Liver (tissue), 9 donors: ENCODE data around the gene UGT1A6. TPM values are rescaled to one million over a fixed set of nuclear protein-coding genes. Genes with fewer than 3 reads are reported as not detected.

ENCODE experiments used
- DNase-seq: peaks from one replicate; pipeline ENCODE4 v3.0.0-alpha.2; 2017; ENCODE audit warnings: low spot score
- H3K27ac ChIP-seq, 2 donors: one replicate each; pipeline ENCODE4 v1.7.0; 2013; ENCODE audit warnings: inconsistent platforms in 2 of 2, low read length in 2 of 2, control low read depth in 1 of 2, low read depth in 1 of 2, mild to moderate bottlenecking in 1 of 2
- H3K27me3 ChIP-seq, 4 donors: one replicate each; pipeline versions ENCODE4 v1.6.1 to v1.7.0; 2013; ENCODE audit warnings: low read length in 3 of 4, inconsistent platforms in 1 of 4, mild to moderate bottlenecking in 1 of 4, moderate library complexity in 1 of 4; ENCODE audit not compliant: control insufficient read depth in 4 of 4, insufficient read depth in 4 of 4
- H3K36me3 ChIP-seq, 4 donors: one replicate each; pipeline versions ENCODE4 v1.6.1 to v1.7.0; 2013; ENCODE audit warnings: low read length in 3 of 4, mild to moderate bottlenecking in 3 of 4, low read depth in 1 of 4, moderate library complexity in 1 of 4; ENCODE audit not compliant: control insufficient read depth in 4 of 4, insufficient read depth in 3 of 4
- H3K4me1 ChIP-seq, 4 donors: one replicate each; pipeline versions ENCODE4 v1.6.1 to v1.7.0; 2013; ENCODE audit warnings: low read length in 3 of 4, mild to moderate bottlenecking in 3 of 4, moderate library complexity in 1 of 4; ENCODE audit not compliant: control insufficient read depth in 4 of 4, insufficient read depth in 4 of 4
- H3K4me3 ChIP-seq, 3 donors: one replicate each; pipeline versions ENCODE4 v1.6.1 to v1.7.0; 2013; ENCODE audit warnings: low read length in 3 of 3, control low read depth in 1 of 3, low read depth in 1 of 3, mild to moderate bottlenecking in 1 of 3
- H3K9ac ChIP-seq, 2 donors: one replicate each; pipeline ENCODE4 v1.7.0; 2013; ENCODE audit warnings: low read length in 2 of 2, mild to moderate bottlenecking in 2 of 2, moderate library complexity in 2 of 2, control low read depth in 1 of 2, low read depth in 1 of 2
- H3K9me3 ChIP-seq, 4 donors: one replicate each; pipeline versions ENCODE4 v1.6.1 to v1.7.0; 2013; ENCODE audit warnings: low read length in 3 of 4; ENCODE audit not compliant: control insufficient read depth in 4 of 4
- ATF3 ChIP-seq: IDR thresholded peaks from 2 replicates; pipeline ENCODE4 v1.6.1; 2016; ENCODE audit warnings: antibody characterized with exemption
- CTCF ChIP-seq: fragments of 150-350 bp; IDR thresholded peaks from 2 replicates; pipeline ENCODE4 v1.5.1; 2017; ENCODE audit warnings: improper control_type of control experiment, low read depth, low read length; ENCODE audit not compliant: missing input control
- FOXA1 ChIP-seq: IDR thresholded peaks from 2 replicates; pipeline ENCODE4 v1.6.1; 2016; ENCODE audit warnings: antibody characterized with exemption
- FOXA2 ChIP-seq: IDR thresholded peaks from 2 replicates; pipeline ENCODE4 v1.6.1; 2016; ENCODE audit warnings: antibody characterized with exemption
- GABPA ChIP-seq, 2 donors: IDR thresholded peaks in 1 of 2; conservative IDR thresholded peaks in 1 of 2; 2 replicates each; pipeline ENCODE4 v1.6.1; 2016; ENCODE audit warnings: antibody characterized with exemption in 2 of 2, mild to moderate bottlenecking in 1 of 2, moderate library complexity in 1 of 2
- HNF4A ChIP-seq, 2 donors: conservative IDR thresholded peaks; 2 replicates each; pipeline ENCODE4 v1.6.1; 2016; ENCODE audit warnings: antibody characterized with exemption in 2 of 2, mild to moderate bottlenecking in 2 of 2
- MAX ChIP-seq: IDR thresholded peaks from 2 replicates; pipeline ENCODE4 v1.6.1; 2016; ENCODE audit warnings: antibody characterized with exemption
- RAD21 ChIP-seq, 2 donors: IDR thresholded peaks; 2 replicates each; pipeline ENCODE4 v1.6.1; 2016; ENCODE audit warnings: antibody characterized with exemption in 2 of 2, mild to moderate bottlenecking in 2 of 2
- REST ChIP-seq: IDR thresholded peaks from 2 replicates; pipeline ENCODE4 v1.6.1; 2016; ENCODE audit warnings: antibody characterized with exemption, mild to moderate bottlenecking
- RXRA ChIP-seq, 2 donors: IDR thresholded peaks; 2 replicates each; pipeline ENCODE4 v1.6.1; 2017 to 2018; ENCODE audit warnings: antibody characterized with exemption in 2 of 2, mild to moderate bottlenecking in 1 of 2
- YY1 ChIP-seq: IDR thresholded peaks from 2 replicates; pipeline ENCODE4 v1.6.1; 2016; ENCODE audit warnings: antibody characterized with exemption, mild to moderate bottlenecking
- WGBS: extraction: QIAGEN DNeasy Blood & Tissue Kit; methylation state at CpG from one replicate; pipeline ENCODE4 v1.1.7; 2013; 5-methylcytosine and 5-hydroxymethylcytosine counted together
- polyA plus RNA-seq, 2 donors: library from polyadenylated mRNA; stranded (reverse) in 1 of 2; unstranded in 1 of 2; fragments of 200-250 nt in 1 of 2; fragments of >200 nt in 1 of 2; fragmentation: Nextera tagmentation in 1 of 2; extraction: Ambion mirVana in 1 of 2; gene quantifications; one replicate each; pipeline versions ENCODE4 v1.2.1 to v1.2.3, GENCODE V29; 2013 to 2015
- total RNA-seq, 2 donors: library from RNA; depleted of rRNA; stranded (reverse); fragments of >200 nt; gene quantifications; one replicate each; pipeline ENCODE4 v1.2.3, GENCODE V29; 2014
- donor health status: healthy.
- donor health status: healthy.
- donor health status: healthy.
- donor health status: healthy.
- donor health status: healthy.

The UGT1A6 gene
- total and polyA plus RNA-seq, 4 donors: 33.4 to 103 (median 46.5) TPM; not detected in 1

- no peak for TF ChIP-seq REST
Measured at GRCh38 chr2:233686928-233687327, 5.8 kb upstream of the UGT1A6 start (continued).

- Histone ChIP-seq H3K9me3 (no peaks in the 10 kb centered on the region), H3K4me1 (peaks cover 0 to 18% (median 13%) of the 10 kb centered on the region in 4 donors), H3K9ac (no peak overlapping the region), H3K36me3 (no peaks in the 10 kb centered on the region), H3K27ac (no peak overlapping the region), H3K4me3 (no peak overlapping the region), H3K27me3 (no peaks in the 10 kb centered on the region)
- DNase-seq: no peak
- no peak for TF ChIP-seq CTCF
- no peak for TF ChIP-seq FOXA1
- no peak for TF ChIP-seq YY1
- TF ChIP-seq RAD21 (IDR thresholded peaks at IDR 0.05): no peak
- TF ChIP-seq MAX: no peak
- TF ChIP-seq HNF4A (conservative IDR thresholded peaks at IDR 0.05): no peak
- no peak for TF ChIP-seq RXRA (IDR thresholded peaks at IDR 0.05)
- no peak for TF ChIP-seq FOXA2
- no peak for TF ChIP-seq REST
- no peak for TF ChIP-seq GABPA (IDR thresholded peaks at IDR 0.05 in 1 of 2, conservative IDR thresholded peaks at IDR 0.05 in 1 of 2)
- TF ChIP-seq ATF3: no peak
- 83% methylated on average over 5 of the region's 5 CpGs for WGBS
Measured at GRCh38 chr2:233688341-233688740, 4.3 kb upstream of the UGT1A6 start.
